HG03575 (cell line): Measurements from ENCODE around the gene SLC22A16.
"Not testable (repeated sequence)": the region's sequence is repeated elsewhere in the genome, so short reads cannot be mapped to it uniquely, and the experiment has no call there.

Source experiments
- ATAC-seq: cut with Tn5 transposase; IDR thresholded peaks from one replicate; pipeline ENCODE4 v1.9.1; 2021; ENCODE audit not compliant: unreplicated experiment, insufficient number of reproducible peaks, low FRiP score; ENCODE audit errors: extremely low read depth

The SLC22A16 gene

GRCh38 chr6:110459137-110459536 is 17.3 kb downstream of the SLC22A16 start:
- no peak for ATAC-seq

GRCh38 chr6:110458476-110458875 is 17.9 kb downstream of the SLC22A16 start:
- ATAC-seq, result no peak

GRCh38 chr6:110457567-110458175 is 18.7 kb downstream of the SLC22A16 start:
- not testable (repeated sequence) for ATAC-seq

GRCh38 chr6:110456694-110457093 is 19.7 kb downstream of the SLC22A16 start:
- ATAC-seq, result no peak

GRCh38 chr6:110449541-110449895 is 26.9 kb downstream of the SLC22A16 start:
- ATAC-seq, result no peak

- ATAC-seq, result no peak
Measured at GRCh38 chr6:110448846-110449540, 27.4 kb downstream of the SLC22A16 start.

GRCh38 chr6:110447761-110448160 is 28.7 kb downstream of the SLC22A16 start:
- no peak for ATAC-seq

GRCh38 chr6:110446405-110446804 is 30.0 kb downstream of the SLC22A16 start:
- no peak for ATAC-seq

- ATAC-seq, result no peak
Measured at GRCh38 chr6:110440026-110440425, 36.4 kb downstream of the SLC22A16 start.

- no peak for ATAC-seq
Measured at GRCh38 chr6:110439356-110439755, 37.1 kb downstream of the SLC22A16 start.

GRCh38 chr6:110434961-110435602 is 41.3 kb downstream of the SLC22A16 start:
- ATAC-seq, result no peak

- no peak for ATAC-seq
Measured at GRCh38 chr6:110432285-110432900, 44.0 kb downstream of the SLC22A16 start.

GRCh38 chr6:110430741-110431140 is 45.7 kb downstream of the SLC22A16 start:
- ATAC-seq, result no peak

- no peak for ATAC-seq
Measured at GRCh38 chr6:110430236-110430635, 46.2 kb downstream of the SLC22A16 start.

- ATAC-seq, result no peak
Measured at GRCh38 chr6:110428153-110428552, 48.3 kb downstream of the SLC22A16 start.

- ATAC-seq, result no peak
Measured at GRCh38 chr6:110425816-110426215, 50.6 kb downstream of the SLC22A16 start.

- no peak for ATAC-seq
Measured at GRCh38 chr6:110422444-110422822, 54.0 kb downstream of the SLC22A16 start.

GRCh38 chr6:110421749-110422443 is 54.5 kb downstream of the SLC22A16 start:
- ATAC-seq, result no peak

- no peak for ATAC-seq
Measured at GRCh38 chr6:110419028-110419739, 57.2 kb downstream of the SLC22A16 start.
